GM10266 (cell line): Measurements from ENCODE around the gene FRAS1.
"Not testable (repeated sequence)": the region's sequence is repeated elsewhere in the genome, so short reads cannot be mapped to it uniquely, and the experiment has no call there.

Experiments used
- DNase-seq: peaks from one replicate; pipeline ENCODE4 v3.0.0; 2012; ENCODE audit errors: extremely low spot score
- CTCF ChIP-seq: IDR thresholded peaks from 2 replicates; pipeline ENCODE4 v1.5.1; 2012; ENCODE audit warnings: mild to moderate bottlenecking, low read depth; ENCODE audit not compliant: control insufficient read depth, insufficient read depth; ENCODE audit errors: missing control alignments

The FRAS1 gene

GRCh38 chr4:78493731-78494130, 436.6 kb downstream of the FRAS1 start:
- TF ChIP-seq CTCF = no peak
- DNase-seq = no peak

- DNase-seq = no peak
- TF ChIP-seq CTCF = no peak
Observed at GRCh38 chr4:78496021-78496643, 439.0 kb downstream of the FRAS1 start.

GRCh38 chr4:78506260-78506659, 449.1 kb downstream of the FRAS1 start:
- DNase-seq = not testable (repeated sequence)

- TF ChIP-seq CTCF = no peak
- no peak for DNase-seq
Observed at GRCh38 chr4:78509043-78509442, 451.9 kb downstream of the FRAS1 start.

GRCh38 chr4:78510108-78510507, 453.0 kb downstream of the FRAS1 start:
- DNase-seq = no peak
- no peak for TF ChIP-seq CTCF

GRCh38 chr4:78510681-78511080, 453.6 kb downstream of the FRAS1 start:
- no peak for DNase-seq
- TF ChIP-seq CTCF = no peak

GRCh38 chr4:78512357-78512920, 455.3 kb downstream of the FRAS1 start:
- TF ChIP-seq CTCF = no peak
- DNase-seq = no peak
